H1 (cell line): ENCODE measurements around the gene RRP9. TPM values are rescaled to one million over a fixed set of nuclear protein-coding genes. Genes with fewer than 3 reads are reported as not detected.

Experiments
- GTF2F1 ChIP-seq: IDR thresholded peaks from 2 replicates; pipeline ENCODE4 v1.6.1; 2012; ENCODE audit warnings: low read depth, low read length, improper control_type of control experiment, borderline replicate concordance
- POLR2A ChIP-seq, 2 experiments: IDR thresholded peaks; 1 replicate in 1 of 2; 2 replicates in 1 of 2; pipeline ENCODE4 v1.6.1; 2011; ENCODE audit warnings: low read depth in 2 of 2, low read length in 2 of 2, mild to moderate bottlenecking in 2 of 2; ENCODE audit errors: control extremely low read depth in 1 of 2
- polyA plus RNA-seq, 7 experiments: library from polyadenylated mRNA; depleted of rRNA in 3 of 7; stranded (reverse) in 5 of 7; unstranded in 2 of 7; fragments of >200 nt in 5 of 7; fragments of 200-250 nt in 2 of 7; gene quantifications; 1 replicate in 5 of 7; 2 replicates in 1 of 7; 4 replicates in 1 of 7; pipeline versions ENCODE4 v1.2.1 to v1.2.3, GENCODE V29; 2011 to 2013; ENCODE audit warnings: missing spikeins in 2 of 7, mixed read lengths in 2 of 7
- total RNA-seq: library from RNA; stranded (reverse); fragmentation: NEBNext Ultra II Directional; extraction: Animal tissue kit (Norgen Biotek cat#: 25700); gene quantifications from 2 replicates; pipeline ENCODE4 v1.2.1, GENCODE V29; 2021
- TF ChIP-seq, protein P1 (sequence below), 3 experiments: IDR thresholded peaks; 1 replicate in 2 of 3; 2 replicates in 1 of 3; pipeline versions ENCODE4 v1.5.1 to v1.6.1; 2011; ENCODE audit warnings: low read length in 3 of 3, mild to moderate bottlenecking in 3 of 3, inconsistent platforms in 2 of 3, low read depth in 1 of 3, moderate library complexity in 1 of 3; ENCODE audit not compliant: insufficient read depth in 1 of 3; ENCODE audit errors: control extremely low read depth in 1 of 3
- TF ChIP-seq, protein P2 (sequence below): fragments of 300-600 bp; sonication (generic); IDR thresholded peaks from 2 replicates; pipeline ENCODE4 v1.7.1; 2012; ENCODE audit warnings: low read length, moderate library complexity, mild to moderate bottlenecking, inconsistent platforms; ENCODE audit not compliant: insufficient replicate concordance
- TF ChIP-seq, protein P3 (sequence below): IDR thresholded peaks from 2 replicates; pipeline ENCODE4 v1.6.1; 2011; ENCODE audit warnings: low read length, improper control_type of control experiment

Gene RRP9
- total and polyA plus RNA-seq, 2 of the 8 experiments (the other 6 are each of a cell fraction or from before 2014, with no cell fraction given), result 55.6 to 68.9 TPM

GRCh38 chr3:51954713-51955112 lies 13.0 kb upstream of the RRP9 start (continued):
- TF ChIP-seq, protein P1, sequence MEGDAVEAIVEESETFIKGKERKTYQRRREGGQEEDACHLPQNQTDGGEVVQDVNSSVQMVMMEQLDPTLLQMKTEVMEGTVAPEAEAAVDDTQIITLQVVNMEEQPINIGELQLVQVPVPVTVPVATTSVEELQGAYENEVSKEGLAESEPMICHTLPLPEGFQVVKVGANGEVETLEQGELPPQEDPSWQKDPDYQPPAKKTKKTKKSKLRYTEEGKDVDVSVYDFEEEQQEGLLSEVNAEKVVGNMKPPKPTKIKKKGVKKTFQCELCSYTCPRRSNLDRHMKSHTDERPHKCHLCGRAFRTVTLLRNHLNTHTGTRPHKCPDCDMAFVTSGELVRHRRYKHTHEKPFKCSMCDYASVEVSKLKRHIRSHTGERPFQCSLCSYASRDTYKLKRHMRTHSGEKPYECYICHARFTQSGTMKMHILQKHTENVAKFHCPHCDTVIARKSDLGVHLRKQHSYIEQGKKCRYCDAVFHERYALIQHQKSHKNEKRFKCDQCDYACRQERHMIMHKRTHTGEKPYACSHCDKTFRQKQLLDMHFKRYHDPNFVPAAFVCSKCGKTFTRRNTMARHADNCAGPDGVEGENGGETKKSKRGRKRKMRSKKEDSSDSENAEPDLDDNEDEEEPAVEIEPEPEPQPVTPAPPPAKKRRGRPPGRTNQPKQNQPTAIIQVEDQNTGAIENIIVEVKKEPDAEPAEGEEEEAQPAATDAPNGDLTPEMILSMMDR (IDR thresholded peaks at IDR 0.05; ENCODE audit: control extremely low read depth in 1 of 3, insufficient read depth in 1 of 3, low read depth in 1 of 3, low read length in 3 of 3), result no peak
- TF ChIP-seq POLR2A (IDR thresholded peaks at IDR 0.05; ENCODE audit: control extremely low read depth in 1 of 2, low read depth in 2 of 2, low read length in 2 of 2) (no peak), GTF2F1 (no peak)
- TF ChIP-seq, protein P2, sequence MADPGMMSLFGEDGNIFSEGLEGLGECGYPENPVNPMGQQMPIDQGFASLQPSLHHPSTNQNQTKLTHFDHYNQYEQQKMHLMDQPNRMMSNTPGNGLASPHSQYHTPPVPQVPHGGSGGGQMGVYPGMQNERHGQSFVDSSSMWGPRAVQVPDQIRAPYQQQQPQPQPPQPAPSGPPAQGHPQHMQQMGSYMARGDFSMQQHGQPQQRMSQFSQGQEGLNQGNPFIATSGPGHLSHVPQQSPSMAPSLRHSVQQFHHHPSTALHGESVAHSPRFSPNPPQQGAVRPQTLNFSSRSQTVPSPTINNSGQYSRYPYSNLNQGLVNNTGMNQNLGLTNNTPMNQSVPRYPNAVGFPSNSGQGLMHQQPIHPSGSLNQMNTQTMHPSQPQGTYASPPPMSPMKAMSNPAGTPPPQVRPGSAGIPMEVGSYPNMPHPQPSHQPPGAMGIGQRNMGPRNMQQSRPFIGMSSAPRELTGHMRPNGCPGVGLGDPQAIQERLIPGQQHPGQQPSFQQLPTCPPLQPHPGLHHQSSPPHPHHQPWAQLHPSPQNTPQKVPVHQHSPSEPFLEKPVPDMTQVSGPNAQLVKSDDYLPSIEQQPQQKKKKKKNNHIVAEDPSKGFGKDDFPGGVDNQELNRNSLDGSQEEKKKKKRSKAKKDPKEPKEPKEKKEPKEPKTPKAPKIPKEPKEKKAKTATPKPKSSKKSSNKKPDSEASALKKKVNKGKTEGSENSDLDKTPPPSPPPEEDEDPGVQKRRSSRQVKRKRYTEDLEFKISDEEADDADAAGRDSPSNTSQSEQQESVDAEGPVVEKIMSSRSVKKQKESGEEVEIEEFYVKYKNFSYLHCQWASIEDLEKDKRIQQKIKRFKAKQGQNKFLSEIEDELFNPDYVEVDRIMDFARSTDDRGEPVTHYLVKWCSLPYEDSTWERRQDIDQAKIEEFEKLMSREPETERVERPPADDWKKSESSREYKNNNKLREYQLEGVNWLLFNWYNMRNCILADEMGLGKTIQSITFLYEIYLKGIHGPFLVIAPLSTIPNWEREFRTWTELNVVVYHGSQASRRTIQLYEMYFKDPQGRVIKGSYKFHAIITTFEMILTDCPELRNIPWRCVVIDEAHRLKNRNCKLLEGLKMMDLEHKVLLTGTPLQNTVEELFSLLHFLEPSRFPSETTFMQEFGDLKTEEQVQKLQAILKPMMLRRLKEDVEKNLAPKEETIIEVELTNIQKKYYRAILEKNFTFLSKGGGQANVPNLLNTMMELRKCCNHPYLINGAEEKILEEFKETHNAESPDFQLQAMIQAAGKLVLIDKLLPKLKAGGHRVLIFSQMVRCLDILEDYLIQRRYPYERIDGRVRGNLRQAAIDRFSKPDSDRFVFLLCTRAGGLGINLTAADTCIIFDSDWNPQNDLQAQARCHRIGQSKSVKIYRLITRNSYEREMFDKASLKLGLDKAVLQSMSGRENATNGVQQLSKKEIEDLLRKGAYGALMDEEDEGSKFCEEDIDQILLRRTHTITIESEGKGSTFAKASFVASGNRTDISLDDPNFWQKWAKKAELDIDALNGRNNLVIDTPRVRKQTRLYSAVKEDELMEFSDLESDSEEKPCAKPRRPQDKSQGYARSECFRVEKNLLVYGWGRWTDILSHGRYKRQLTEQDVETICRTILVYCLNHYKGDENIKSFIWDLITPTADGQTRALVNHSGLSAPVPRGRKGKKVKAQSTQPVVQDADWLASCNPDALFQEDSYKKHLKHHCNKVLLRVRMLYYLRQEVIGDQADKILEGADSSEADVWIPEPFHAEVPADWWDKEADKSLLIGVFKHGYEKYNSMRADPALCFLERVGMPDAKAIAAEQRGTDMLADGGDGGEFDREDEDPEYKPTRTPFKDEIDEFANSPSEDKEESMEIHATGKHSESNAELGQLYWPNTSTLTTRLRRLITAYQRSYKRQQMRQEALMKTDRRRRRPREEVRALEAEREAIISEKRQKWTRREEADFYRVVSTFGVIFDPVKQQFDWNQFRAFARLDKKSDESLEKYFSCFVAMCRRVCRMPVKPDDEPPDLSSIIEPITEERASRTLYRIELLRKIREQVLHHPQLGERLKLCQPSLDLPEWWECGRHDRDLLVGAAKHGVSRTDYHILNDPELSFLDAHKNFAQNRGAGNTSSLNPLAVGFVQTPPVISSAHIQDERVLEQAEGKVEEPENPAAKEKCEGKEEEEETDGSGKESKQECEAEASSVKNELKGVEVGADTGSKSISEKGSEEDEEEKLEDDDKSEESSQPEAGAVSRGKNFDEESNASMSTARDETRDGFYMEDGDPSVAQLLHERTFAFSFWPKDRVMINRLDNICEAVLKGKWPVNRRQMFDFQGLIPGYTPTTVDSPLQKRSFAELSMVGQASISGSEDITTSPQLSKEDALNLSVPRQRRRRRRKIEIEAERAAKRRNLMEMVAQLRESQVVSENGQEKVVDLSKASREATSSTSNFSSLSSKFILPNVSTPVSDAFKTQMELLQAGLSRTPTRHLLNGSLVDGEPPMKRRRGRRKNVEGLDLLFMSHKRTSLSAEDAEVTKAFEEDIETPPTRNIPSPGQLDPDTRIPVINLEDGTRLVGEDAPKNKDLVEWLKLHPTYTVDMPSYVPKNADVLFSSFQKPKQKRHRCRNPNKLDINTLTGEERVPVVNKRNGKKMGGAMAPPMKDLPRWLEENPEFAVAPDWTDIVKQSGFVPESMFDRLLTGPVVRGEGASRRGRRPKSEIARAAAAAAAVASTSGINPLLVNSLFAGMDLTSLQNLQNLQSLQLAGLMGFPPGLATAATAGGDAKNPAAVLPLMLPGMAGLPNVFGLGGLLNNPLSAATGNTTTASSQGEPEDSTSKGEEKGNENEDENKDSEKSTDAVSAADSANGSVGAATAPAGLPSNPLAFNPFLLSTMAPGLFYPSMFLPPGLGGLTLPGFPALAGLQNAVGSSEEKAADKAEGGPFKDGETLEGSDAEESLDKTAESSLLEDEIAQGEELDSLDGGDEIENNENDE, result no peak
- TF ChIP-seq, protein P3, sequence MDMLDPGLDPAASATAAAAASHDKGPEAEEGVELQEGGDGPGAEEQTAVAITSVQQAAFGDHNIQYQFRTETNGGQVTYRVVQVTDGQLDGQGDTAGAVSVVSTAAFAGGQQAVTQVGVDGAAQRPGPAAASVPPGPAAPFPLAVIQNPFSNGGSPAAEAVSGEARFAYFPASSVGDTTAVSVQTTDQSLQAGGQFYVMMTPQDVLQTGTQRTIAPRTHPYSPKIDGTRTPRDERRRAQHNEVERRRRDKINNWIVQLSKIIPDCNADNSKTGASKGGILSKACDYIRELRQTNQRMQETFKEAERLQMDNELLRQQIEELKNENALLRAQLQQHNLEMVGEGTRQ, result no peak
